ENCODE measurements around the gene P3R3URF. TPM values are rescaled to one million over a fixed set of nuclear protein-coding genes. Genes with fewer than 3 reads are reported as not detected.

P3R3URF gene
- total RNA-seq, 4 donors from 2014 or later, result not detected

DNA sequence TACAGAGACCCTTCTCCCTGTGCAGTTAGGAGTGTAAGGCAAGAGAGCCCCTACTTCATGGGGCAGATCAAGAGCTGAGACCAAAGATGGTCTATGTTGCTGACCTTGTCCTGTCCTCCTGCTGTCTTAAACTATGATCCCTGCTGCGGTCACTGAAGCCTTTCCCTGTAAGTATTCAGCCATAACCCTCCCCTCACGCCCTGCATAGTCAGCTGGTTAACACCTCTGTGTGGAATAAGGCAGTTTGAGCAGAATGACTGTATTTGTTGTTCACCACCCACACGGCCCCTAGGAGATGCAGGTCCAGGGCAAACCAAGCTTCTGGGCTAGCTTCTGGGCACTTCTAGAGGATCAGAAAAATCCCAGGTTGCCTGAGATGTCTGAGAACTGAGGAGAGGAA, 1.0 kb downstream of the P3R3URF start:
- DNase-seq, result peak in 1 of 3 donors; percentile 34
- H3K4me1 ChIP-seq, result peaks cover 0 to 33% (median 0%) of the 10 kb centered on the region in 4 donors
- H3K9me3 ChIP-seq, result no peaks in the 10 kb centered on the region
- TF ChIP-seq CTCF (IDR thresholded peaks at IDR 0.05) (no peak), POLR2A (IDR thresholded peaks at IDR 0.05) (no peak)
- H3K27me3 ChIP-seq, result no peaks in the 10 kb centered on the region
- H3K4me3 ChIP-seq, result no peak overlapping the region
- peak overlapping the region in 3 of 4 donors; percentile 40 to 59 (median 48) for H3K27ac ChIP-seq
- H3K36me3 ChIP-seq, result no peaks in the 10 kb centered on the region

- DNase-seq, result peak in 1 of 3 donors; percentile 46
- TF ChIP-seq POLR2A (IDR thresholded peaks at IDR 0.05), result no peak
- TF ChIP-seq CTCF (IDR thresholded peaks at IDR 0.05), result no peak
- Histone ChIP-seq H3K27me3 (no peaks in the 10 kb centered on the region), H3K4me3 (no peak within 1 kb of the TSS), H3K4me1 (peaks cover 0 to 27% (median 0%) of the 10 kb centered on the region in 4 donors), H3K9me3 (no peaks in the 10 kb centered on the region), H3K36me3 (no peaks in the 10 kb centered on the region), H3K27ac (peak within 1 kb of the TSS; percentile 46 to 59 (median 52))
These were observed 1.6 kb downstream of the P3R3URF start, which contains the start of gene TSPAN1 for GRCh38 chr1:46174448-46175231. TSPAN1 (plus strand) TSS chr1:46175087; CDS start chr1:46181108, 6,021 bp downstream.

GRCh38 chr1:46173361-46173856, 2.9 kb downstream of the P3R3URF start:
- Histone ChIP-seq H3K27ac (peak overlapping the region in 2 of 4 donors; percentile 49 to 59), H3K9me3 (no peaks in the 10 kb centered on the region), H3K4me3 (no peak overlapping the region), H3K4me1 (peaks cover 0 to 19% (median 0%) of the 10 kb centered on the region in 4 donors), H3K36me3 (no peaks in the 10 kb centered on the region), H3K27me3 (no peaks in the 10 kb centered on the region)
- DNase-seq, result peak in 1 of 3 donors; percentile 36
- TF ChIP-seq CTCF (IDR thresholded peaks at IDR 0.05), result no peak
- no peak for TF ChIP-seq POLR2A (IDR thresholded peaks at IDR 0.05)

DNA sequence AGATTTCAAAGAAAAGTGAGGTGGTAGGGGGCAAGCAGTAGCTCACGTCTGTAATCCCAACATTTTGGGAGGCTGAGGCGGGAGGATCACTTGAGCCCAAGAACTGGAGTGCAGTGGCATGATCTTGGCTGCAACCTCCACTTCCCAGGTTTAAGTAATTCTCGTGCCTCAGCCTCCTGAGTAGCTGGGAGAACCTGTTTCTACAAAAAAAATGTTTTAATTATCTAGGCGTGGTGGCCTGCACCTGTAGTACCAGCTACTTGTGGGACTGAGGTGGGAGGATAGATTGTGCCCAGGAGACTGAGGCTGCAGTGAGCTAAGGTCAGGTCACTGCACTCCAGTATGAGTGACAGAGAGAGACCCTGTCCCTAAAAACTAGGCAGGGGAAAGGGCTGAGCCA, 4.0 kb downstream of the P3R3URF start:
- Histone ChIP-seq H3K4me1 (peaks cover 0 to 22% (median 0%) of the 10 kb centered on the region in 4 donors), H3K4me3 (no peak overlapping the region), H3K36me3 (no peaks in the 10 kb centered on the region), H3K27ac (no peak overlapping the region), H3K9me3 (no peaks in the 10 kb centered on the region), H3K27me3 (no peaks in the 10 kb centered on the region)
- no peak for TF ChIP-seq CTCF (IDR thresholded peaks at IDR 0.05)
- no peak for TF ChIP-seq POLR2A (IDR thresholded peaks at IDR 0.05)
- peak in 1 of 3 donors; percentile 14 for DNase-seq

DNA sequence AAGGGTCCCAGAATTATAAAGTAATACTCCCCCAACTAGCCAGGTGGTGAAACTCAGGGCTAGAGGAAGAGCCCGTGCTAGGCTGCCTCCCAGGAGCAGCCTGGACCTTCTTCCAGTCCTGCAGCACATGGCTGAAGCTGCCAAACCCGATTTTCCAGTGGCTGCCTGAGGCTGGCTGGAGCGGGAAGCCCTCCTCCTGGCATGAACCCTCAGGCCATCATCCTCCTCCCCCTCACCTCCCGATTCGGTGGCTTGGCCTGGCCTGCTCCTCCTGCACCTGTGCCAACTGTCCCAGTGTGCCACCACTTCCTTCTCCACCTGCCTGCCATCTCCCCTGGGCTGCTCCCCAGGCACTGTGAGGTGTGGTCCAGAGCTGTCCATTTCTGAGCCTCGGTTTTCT, 4.4 kb downstream of the P3R3URF start:
- peak overlapping the region in 1 of 4 donors; percentile 19 for H3K27ac ChIP-seq
- peaks cover 0 to 27% (median 0%) of the 10 kb centered on the region in 4 donors for H3K4me1 ChIP-seq
- H3K36me3 ChIP-seq, result no peaks in the 10 kb centered on the region
- H3K9me3 ChIP-seq, result no peaks in the 10 kb centered on the region
- no peaks in the 10 kb centered on the region for H3K27me3 ChIP-seq
- DNase-seq, result peak in 1 of 3 donors; percentile 38
- TF ChIP-seq POLR2A (IDR thresholded peaks at IDR 0.05), result no peak
- no peak for TF ChIP-seq CTCF (IDR thresholded peaks at IDR 0.05)
- no peak overlapping the region for H3K4me3 ChIP-seq

Data from Peyer's patch (tissue), 4 donors.